ENCODE data around the gene CLNK. TPM values are rescaled to one million over a fixed set of nuclear protein-coding genes. Genes with fewer than 3 reads are reported as not detected.

The CLNK gene
- total and polyA plus RNA-seq, 10 donors, result 0.39 to 2.8 (median 1.3) TPM

DNA sequence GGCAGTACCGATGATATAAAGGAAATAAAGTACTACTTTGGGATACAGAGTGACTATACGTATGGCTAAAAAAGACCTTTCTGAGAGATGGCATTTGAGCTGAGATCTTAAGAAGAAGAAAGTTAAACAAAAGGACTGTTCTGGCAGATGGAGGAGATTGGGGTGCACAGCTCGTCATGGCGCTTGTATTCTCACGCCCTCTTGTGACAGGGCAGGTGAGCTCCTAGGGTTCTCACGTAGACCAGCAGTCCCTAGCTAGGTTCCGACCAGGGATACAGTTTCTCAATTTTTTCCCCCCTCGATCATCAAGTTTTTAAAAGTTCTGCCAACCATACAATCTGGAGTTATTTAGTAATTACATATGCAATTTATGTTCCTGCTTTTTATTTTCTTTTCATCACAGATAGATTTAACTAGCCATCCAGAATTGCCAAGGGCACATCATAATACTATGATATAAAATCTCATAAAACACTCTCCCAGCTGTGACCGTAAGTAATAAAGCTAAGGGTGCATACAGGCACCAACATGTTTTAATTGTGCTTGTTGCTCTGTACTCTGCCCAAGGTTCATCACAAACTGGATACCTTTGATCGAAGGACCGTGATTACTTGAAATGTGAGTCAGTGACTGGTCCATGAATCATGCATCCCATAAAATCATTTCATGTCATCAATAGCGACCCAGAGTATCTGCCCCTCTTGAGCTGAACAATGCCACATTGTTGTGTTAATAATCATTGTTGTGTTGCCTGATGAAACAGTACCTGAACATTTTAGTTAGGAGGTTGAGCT, 157.9 kb downstream of the CLNK start:
- peak in 2 of 11 experiments; percentile 20 to 29 for TF ChIP-seq CTCF (IDR thresholded peaks at IDR 0.05 in 8 of 11, conservative IDR thresholded peaks at IDR 0.05 in 3 of 11)
- no peak for TF ChIP-seq POLR2A (IDR thresholded peaks at IDR 0.05)
- Histone ChIP-seq H3K36me3 (no peaks in the 10 kb centered on the region), H3K4me3 (no peak overlapping the region), H3K27me3 (replicated peaks in 1 of 7) (peaks cover 0 to 4% (median 0%) of the 10 kb centered on the region in 7 donors), H3K9me3 (no peaks in the 10 kb centered on the region), H3K4me1 (no peaks in the 10 kb centered on the region), H3K27ac (no peak overlapping the region)
- DNase-seq, result no peak
- intact Hi-C loops (cut with DNase I; ENCODE audit: low total_unique reads), result no loop called here
- WGBS, 5 donors, result 71 to 90% (median 82%) methylated on average over 12 of the region's 12 CpGs

- Histone ChIP-seq H3K9me3 (no peaks in the 10 kb centered on the region), H3K36me3 (no peaks in the 10 kb centered on the region), H3K4me1 (no peaks in the 10 kb centered on the region), H3K27ac (no peak overlapping the region), H3K4me3 (no peak overlapping the region), H3K27me3 (replicated peaks in 1 of 7) (no peaks in the 10 kb centered on the region)
- intact Hi-C loops (cut with DNase I; ENCODE audit: low total_unique reads), result no loop called here
- 68 to 90% (median 75%) methylated on average over 5 of the region's 5 CpGs for WGBS, 5 donors
- no peak for TF ChIP-seq POLR2AphosphoS5 (IDR thresholded peaks at IDR 0.05)
- TF ChIP-seq POLR2A (IDR thresholded peaks at IDR 0.05), result no peak
- no peak for TF ChIP-seq CTCF (IDR thresholded peaks at IDR 0.05 in 8 of 11, conservative IDR thresholded peaks at IDR 0.05 in 3 of 11)
- DNase-seq, result no peak
These were observed 160.3 kb downstream of the CLNK start for GRCh38 chr4:10524196-10524833.

- TF ChIP-seq CTCF (IDR thresholded peaks at IDR 0.05 in 8 of 11, conservative IDR thresholded peaks at IDR 0.05 in 3 of 11) (no peak), POLR2AphosphoS5 (IDR thresholded peaks at IDR 0.05) (no peak), POLR2A (IDR thresholded peaks at IDR 0.05) (no peak)
- DNase-seq, result no peak
- no peaks in the 10 kb centered on the region for H3K4me1 ChIP-seq
- intact Hi-C loops (cut with DNase I; ENCODE audit: low total_unique reads), result no loop called here
- no peaks in the 10 kb centered on the region for H3K27me3 ChIP-seq (replicated peaks in 1 of 7)
- no peaks in the 10 kb centered on the region for H3K9me3 ChIP-seq
- no peak overlapping the region for H3K27ac ChIP-seq
- WGBS, 5 donors, result 87 to 93% (median 89%) methylated on average over 3 of the region's 3 CpGs
- H3K4me3 ChIP-seq, result no peak overlapping the region
- H3K36me3 ChIP-seq, result no peaks in the 10 kb centered on the region
These were observed 163.1 kb downstream of the CLNK start for GRCh38 chr4:10521424-10521823.

- intact Hi-C loops (cut with DNase I; ENCODE audit: low total_unique reads), result no loop called here
- H3K9me3 ChIP-seq, result peaks cover 0 to 26% (median 11%) of the 10 kb centered on the region in 8 donors
- no peak for DNase-seq
These were observed 174.8 kb downstream of the CLNK start for GRCh38 chr4:10509733-10510132.

More at GRCh38 chr4:10509733-10510132, 174.8 kb downstream of the CLNK start:
- Histone ChIP-seq H3K4me3 (no peak overlapping the region), H3K4me1 (no peaks in the 10 kb centered on the region), H3K27ac (no peak overlapping the region), H3K36me3 (no peaks in the 10 kb centered on the region), H3K27me3 (replicated peaks in 1 of 7) (no peaks in the 10 kb centered on the region)
- TF ChIP-seq POLR2AphosphoS5 (IDR thresholded peaks at IDR 0.05), result no peak
- no peak for TF ChIP-seq POLR2A (IDR thresholded peaks at IDR 0.05)
- TF ChIP-seq CTCF (IDR thresholded peaks at IDR 0.05 in 8 of 11, conservative IDR thresholded peaks at IDR 0.05 in 3 of 11), result no peak
- 81 to 95% (median 87%) methylated on average over 3 of the region's 3 CpGs for WGBS, 5 donors
